ENCODE measurements around the gene PSTK. TPM values are rescaled to one million over a fixed set of nuclear protein-coding genes. Genes with fewer than 3 reads are reported as not detected.

Gene PSTK
- total and polyA plus RNA-seq, 2 of the 13 experiments (the other 11 are each of a cell fraction or from before 2014, with no cell fraction given): 8.2 to 9.3 TPM

DNA sequence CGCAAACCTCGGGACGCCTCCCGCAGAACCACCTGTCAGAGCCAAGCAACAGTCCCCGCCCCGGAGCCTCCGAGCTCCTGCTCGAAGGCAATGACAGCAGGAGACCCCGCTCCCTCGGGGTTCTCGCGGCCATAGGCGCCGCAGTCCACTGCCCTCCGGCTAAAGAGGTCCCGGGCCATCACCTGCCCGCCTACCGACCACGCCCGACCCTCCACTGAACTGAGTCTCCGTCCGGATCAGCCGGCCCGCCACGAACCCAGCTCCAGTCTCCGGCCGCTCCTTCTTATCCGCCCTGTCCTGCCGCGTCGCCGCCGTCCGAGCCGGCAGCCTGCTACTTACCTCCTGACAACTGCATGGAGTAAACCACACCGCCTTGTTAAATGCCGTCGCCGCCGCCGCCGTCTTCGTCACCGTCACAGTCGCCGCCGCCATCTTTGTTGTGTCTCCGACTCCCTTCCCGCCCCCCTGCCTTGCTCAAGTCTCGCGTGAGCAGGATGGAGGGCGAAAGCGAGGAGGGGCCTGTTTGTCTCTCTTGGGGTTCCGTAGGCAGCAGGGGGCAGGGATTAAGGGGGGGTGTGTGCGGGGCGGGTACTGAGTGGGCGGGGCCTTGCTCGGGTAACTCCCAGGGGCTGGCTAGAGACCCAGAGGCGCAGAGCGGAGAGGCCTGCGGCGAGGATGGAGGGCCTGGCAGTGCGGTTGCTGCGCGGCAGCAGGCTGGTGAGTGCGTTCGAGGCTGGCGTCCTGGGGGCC, 28.3 kb downstream of the PSTK start, which contains the start of the genes ACADSB and IKZF5 (continued):
- TF ChIP-seq ZNF20 (CRISPR knock-in tag; IDR thresholded peaks at IDR 0.05): 0 out of 2 replicates have a peak, but pooled peaks have one; percentile 56
- TF ChIP-seq, protein P1, sequence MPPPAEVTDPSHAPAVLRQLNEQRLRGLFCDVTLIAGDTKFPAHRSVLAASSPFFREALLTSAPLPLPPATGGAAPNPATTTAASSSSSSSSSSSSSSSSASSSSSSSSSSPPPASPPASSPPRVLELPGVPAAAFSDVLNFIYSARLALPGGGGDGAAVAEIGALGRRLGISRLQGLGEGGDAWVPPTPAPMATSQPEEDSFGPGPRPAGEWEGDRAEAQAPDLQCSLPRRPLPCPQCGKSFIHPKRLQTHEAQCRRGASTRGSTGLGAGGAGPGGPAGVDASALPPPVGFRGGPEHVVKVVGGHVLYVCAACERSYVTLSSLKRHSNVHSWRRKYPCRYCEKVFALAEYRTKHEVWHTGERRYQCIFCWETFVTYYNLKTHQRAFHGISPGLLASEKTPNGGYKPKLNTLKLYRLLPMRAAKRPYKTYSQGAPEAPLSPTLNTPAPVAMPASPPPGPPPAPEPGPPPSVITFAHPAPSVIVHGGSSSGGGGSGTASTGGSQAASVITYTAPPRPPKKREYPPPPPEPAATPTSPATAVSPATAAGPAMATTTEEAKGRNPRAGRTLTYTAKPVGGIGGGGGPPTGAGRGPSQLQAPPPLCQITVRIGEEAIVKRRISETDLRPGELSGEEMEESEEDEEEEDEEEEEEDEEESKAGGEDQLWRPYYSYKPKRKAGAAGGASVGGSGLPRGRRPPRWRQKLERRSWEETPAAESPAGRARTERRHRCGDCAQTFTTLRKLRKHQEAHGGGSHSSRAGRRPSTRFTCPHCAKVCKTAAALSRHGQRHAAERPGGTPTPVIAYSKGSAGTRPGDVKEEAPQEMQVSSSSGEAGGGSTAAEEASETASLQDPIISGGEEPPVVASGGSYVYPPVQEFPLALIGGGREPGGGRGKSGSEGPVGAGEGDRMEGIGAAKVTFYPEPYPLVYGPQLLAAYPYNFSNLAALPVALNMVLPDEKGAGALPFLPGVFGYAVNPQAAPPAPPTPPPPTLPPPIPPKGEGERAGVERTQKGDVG (CRISPR knock-in tag; IDR thresholded peaks at IDR 0.05; ENCODE audit: borderline replicate concordance): no peak
- TF ChIP-seq WIZ (CRISPR knock-in tag; IDR thresholded peaks at IDR 0.05): peak; percentile 88; the same call in 1 of the 2 replicates
- TF ChIP-seq, protein P2, sequence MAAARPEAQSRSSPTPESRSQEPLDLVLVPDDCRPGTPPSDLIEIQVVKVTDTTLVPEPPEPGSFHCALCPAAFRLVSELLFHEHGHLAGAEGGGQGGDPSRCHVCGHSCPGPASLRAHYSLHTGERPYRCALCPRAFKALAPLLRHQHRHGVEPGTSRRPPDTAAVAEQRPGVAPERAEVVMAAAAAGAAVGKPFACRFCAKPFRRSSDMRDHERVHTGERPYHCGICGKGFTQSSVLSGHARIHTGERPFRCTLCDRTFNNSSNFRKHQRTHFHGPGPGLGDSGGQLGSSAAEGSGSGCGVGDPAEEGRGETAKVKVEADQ (CRISPR knock-in tag; IDR thresholded peaks at IDR 0.05; ENCODE audit: borderline replicate concordance): no peak
- peak; percentile 57; the same call in 1 of the 2 replicates for TF ChIP-seq ZNF776 (CRISPR knock-in tag; IDR thresholded peaks at IDR 0.05)
- no peak for TF ChIP-seq ZKSCAN1 (IDR thresholded peaks at IDR 0.05; ENCODE audit: low read length)
- TF ChIP-seq YEATS4 (CRISPR knock-in tag; IDR thresholded peaks at IDR 0.05; ENCODE audit: borderline replicate concordance): peak; percentile 49
- no peak; the same call in 1 of the 2 replicates for TF ChIP-seq MED13 (CRISPR knock-in tag; IDR thresholded peaks at IDR 0.05)
- peak; percentile 77 for TF ChIP-seq ZFP82 (CRISPR knock-in tag; IDR thresholded peaks at IDR 0.05; ENCODE audit: borderline replicate concordance)
- TF ChIP-seq, protein P3, sequence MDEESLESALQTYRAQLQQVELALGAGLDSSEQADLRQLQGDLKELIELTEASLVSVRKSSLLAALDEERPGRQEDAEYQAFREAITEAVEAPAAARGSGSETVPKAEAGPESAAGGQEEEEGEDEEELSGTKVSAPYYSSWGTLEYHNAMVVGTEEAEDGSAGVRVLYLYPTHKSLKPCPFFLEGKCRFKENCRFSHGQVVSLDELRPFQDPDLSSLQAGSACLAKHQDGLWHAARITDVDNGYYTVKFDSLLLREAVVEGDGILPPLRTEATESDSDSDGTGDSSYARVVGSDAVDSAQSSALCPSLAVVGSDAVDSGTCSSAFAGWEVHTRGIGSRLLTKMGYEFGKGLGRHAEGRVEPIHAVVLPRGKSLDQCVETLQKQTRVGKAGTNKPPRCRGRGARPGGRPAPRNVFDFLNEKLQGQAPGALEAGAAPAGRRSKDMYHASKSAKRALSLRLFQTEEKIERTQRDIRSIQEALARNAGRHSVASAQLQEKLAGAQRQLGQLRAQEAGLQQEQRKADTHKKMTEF (CRISPR knock-in tag; IDR thresholded peaks at IDR 0.05): peak; percentile 80; the same call in 1 of the 2 replicates
- 0 out of 2 replicates have a peak, but pooled peaks have one; percentile 8 for TF ChIP-seq ZNF772 (CRISPR knock-in tag; IDR thresholded peaks at IDR 0.05)
- TF ChIP-seq RFX5 (IDR thresholded peaks at IDR 0.05; ENCODE audit: low read depth, low read length): no peak
- TF ChIP-seq ZFYVE20 (CRISPR knock-in tag; IDR thresholded peaks at IDR 0.05; ENCODE audit: borderline replicate concordance, low read depth): no peak
- TF ChIP-seq STAG1 (CRISPR knock-in tag; IDR thresholded peaks at IDR 0.05): no peak
- peak; percentile 62; the same call in 1 of the 2 replicates for TF ChIP-seq GATA4 (IDR thresholded peaks at IDR 0.05; ENCODE audit: borderline replicate concordance, low read depth)
- TF ChIP-seq SYNCRIP (IDR thresholded peaks at IDR 0.05; ENCODE audit: insufficient read depth, low read depth, low read length): no peak
- TF ChIP-seq KDM5B (CRISPR knock-in tag; IDR thresholded peaks at IDR 0.05; ENCODE audit: borderline replicate concordance): 0 out of 2 replicates have a peak, but pooled peaks have one; percentile 41
- 0 out of 2 replicates have a peak, but pooled peaks have one; percentile 22 for TF ChIP-seq GTF2F1 (IDR thresholded peaks at IDR 0.05; ENCODE audit: low read length)
- TF ChIP-seq DR1 (CRISPR knock-in tag; IDR thresholded peaks at IDR 0.05): no peak; the same call in 1 of the 2 replicates
- TF ChIP-seq, protein P4, sequence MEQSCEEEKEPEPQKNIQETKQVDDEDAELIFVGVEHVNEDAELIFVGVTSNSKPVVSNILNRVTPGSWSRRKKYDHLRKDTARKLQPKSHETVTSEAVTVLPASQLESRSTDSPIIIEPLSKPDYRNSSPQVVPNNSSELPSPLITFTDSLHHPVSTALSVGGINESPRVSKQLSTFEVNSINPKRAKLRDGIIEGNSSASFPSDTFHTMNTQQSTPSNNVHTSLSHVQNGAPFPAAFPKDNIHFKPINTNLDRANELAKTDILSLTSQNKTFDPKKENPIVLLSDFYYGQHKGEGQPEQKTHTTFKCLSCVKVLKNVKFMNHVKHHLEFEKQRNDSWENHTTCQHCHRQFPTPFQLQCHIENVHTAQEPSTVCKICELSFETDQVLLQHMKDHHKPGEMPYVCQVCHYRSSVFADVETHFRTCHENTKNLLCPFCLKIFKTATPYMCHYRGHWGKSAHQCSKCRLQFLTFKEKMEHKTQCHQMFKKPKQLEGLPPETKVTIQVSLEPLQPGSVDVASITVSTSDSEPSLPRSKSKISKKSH (CRISPR knock-in tag; IDR thresholded peaks at IDR 0.05; ENCODE audit: borderline replicate concordance): no peak; the same call in 1 of the 2 replicates
- TF ChIP-seq ZNF451 (CRISPR knock-in tag; IDR thresholded peaks at IDR 0.05): peak; percentile 84; the same call in 1 of the 2 replicates
- TF ChIP-seq ZNF709 (CRISPR knock-in tag; IDR thresholded peaks at IDR 0.05): no peak
